IPS DF 4.7 (cell line): Measurements from ENCODE around the gene CIDEA.
"Not testable (repeated sequence)": the region's sequence is repeated elsewhere in the genome, so short reads cannot be mapped to it uniquely, and the experiment has no call there.

Source experiments
- DNase-seq: peaks from one replicate; pipeline ENCODE4 v3.0.0-alpha.2; 2013; ENCODE audit warnings: low spot score; ENCODE audit errors: extremely low read depth

Gene CIDEA

GRCh38 chr18:12238826-12239225 lies 15.3 kb upstream of the CIDEA start:
- no peak for DNase-seq

GRCh38 chr18:12239431-12239830 lies 14.7 kb upstream of the CIDEA start:
- no peak for DNase-seq

DNA sequence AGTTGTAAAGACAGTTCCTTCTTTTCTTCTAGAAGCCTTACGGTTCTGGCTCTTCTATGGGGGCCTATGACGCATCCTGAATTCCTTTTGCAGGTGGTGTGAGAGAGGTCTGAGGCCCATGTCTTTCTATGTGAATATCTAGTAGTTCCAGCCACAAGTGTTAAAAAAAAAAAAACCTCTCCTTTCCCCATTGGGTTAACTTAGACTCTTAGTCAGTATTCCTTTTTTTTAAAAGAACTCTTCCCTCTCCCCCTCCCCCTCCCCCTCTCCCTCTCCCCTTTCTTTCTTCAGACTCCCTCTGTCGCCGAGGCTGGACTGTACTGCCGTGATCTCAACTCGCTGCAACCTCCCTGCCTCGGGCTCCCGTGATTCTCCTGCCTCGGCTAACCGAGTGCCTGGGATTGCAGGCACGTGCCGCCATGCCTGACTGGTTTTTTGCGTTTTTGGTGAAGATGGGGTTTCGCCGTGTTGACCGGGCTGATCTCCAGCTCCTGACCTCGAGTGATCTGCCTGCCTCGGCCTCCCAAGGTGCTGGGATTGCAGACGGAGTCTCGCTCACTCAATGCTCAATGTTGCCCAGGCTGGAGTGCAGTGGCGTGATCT lies 11.4 kb upstream of the CIDEA start:
- DNase-seq, result no peak

- DNase-seq, result not testable (repeated sequence)
Measured at GRCh38 chr18:12243272-12243671, 10.9 kb upstream of the CIDEA start.

GRCh38 chr18:12245793-12246135 lies 8.4 kb upstream of the CIDEA start:
- DNase-seq, result no peak

GRCh38 chr18:12246849-12247808 lies 7.0 kb upstream of the CIDEA start:
- no peak for DNase-seq

GRCh38 chr18:12247946-12248345 lies 6.2 kb upstream of the CIDEA start:
- no peak for DNase-seq

DNA sequence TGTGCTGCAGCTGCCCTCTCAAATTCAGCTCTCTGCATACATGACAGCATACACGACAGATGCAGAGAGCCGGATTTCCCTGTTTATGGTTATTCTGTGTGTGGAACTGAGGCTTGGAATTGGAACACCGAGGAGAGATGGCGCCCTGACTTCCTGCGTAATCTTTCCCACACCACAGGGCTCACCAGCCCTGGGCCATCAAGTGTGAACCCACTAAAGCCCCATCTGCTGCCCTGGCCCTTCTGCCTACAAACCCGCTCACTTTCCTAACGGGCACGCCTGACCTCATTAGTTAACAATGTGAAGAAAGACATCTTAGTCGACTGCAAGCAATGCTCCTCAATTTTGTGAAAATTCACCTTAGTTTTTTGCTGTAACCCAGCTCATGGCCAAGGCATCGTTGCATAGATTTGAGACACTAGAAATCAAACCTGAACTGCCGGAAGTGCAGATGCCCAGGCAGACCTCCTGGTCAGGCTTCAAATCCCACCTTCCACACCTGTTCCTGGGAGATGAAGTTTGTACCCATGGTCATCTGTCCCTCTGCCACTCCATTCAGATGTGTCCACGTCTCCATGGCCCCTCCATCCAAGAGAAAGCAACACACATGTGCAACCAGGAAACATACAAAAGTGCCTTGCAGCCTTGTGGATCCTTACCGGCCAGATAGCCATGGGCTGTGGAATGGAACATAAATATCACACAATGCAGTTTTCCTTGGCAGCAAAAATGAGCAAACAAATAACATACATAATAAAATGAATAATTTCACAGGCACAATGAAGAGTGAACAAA lies 5.0 kb upstream of the CIDEA start:
- no peak for DNase-seq

DNA sequence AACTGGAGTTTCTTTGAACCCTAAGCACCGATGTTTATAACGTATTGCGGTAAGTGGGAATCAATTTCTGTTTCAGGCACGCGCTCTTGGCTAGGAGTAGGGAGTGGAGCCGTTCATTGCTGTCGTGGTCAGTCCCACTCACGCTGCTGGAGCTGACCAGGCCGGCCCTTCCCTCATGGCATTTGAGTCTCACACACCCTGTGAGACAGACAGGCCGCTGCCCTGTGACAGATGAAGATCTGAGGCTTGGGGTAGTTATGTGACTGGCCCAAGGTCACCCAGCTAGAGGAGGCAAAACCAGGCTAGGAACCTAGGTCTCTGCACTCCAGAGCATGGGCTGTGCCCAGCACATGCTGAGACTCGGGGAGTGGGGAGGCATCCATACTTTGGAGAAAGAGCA lies 2.9 kb upstream of the CIDEA start:
- DNase-seq, result no peak

- no peak for DNase-seq
Measured at GRCh38 chr18:12252061-12252460, 2.1 kb upstream of the CIDEA start.

DNA sequence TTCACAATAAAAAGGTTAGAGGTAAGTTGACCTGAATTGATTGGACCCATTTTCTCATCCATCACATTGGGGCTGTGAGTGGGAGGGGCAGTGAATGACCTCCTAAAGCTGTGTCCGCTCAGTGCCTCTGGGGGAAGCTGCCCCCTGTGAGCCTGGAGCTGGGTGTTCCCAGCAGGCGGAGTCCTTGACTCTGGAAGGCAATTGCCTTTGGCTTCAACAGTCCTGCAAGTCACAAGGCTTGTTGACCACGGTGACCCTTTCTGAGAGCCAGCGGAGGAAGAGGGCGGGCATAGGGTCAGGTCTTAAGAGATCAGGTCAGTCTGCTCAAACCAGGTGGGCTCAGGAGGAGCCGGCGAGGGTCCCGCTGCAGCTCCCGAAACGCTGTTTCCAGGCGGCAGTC lies 1.1 kb upstream of the CIDEA start:
- DNase-seq, result no peak

DNA sequence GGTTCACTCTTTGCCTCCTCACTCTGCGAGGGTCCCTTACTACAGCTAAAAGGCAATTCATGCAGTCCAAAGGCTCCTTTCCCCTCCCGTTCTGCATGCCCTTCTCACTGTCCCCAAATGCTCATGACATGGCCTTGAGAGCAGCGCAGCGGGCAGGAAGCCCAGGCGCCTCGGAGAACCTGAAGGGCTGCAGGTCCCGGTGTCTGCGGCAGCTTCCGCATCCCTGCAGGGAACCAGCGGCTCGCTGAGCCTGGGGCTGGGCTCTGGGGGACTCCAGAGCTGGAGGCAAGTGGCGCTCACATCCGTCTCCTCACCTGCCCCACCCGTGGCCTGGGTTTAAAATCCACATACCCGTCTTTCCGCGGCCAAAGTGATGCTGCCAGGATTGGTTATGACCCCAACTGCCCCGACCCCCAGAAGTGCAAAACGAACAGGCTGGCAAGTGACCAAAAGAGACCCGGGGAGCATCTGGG lies 462 bp upstream of the CIDEA start:
- DNase-seq, result no peak

- no peak for DNase-seq
Measured at GRCh38 chr18:12254820-12255511, 805 bp downstream of the CIDEA start.

DNA sequence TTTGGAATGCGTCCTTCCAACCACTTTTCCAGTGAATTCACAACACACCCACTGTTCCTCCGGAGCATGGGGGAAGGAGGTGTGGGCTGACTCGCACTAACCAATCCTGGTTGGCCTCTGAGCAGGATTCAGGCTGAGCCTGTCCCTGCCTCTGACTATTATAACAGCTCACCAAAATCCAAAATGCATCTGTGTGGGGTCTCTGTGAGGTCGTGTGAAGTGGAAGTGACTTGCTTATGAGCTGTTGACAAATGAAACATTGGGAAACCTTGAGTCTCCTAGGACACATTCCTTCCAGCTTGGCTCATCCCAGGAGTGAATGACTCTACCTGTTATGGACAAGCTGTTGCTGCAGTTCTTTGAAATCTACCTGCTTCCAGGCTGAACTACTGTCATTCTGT lies 1.5 kb downstream of the CIDEA start:
- DNase-seq, result no peak

- DNase-seq, result no peak
Measured at GRCh38 chr18:12256951-12257350, 2.8 kb downstream of the CIDEA start.

- no peak for DNase-seq
Measured at GRCh38 chr18:12257996-12258718, 4.0 kb downstream of the CIDEA start.

DNA sequence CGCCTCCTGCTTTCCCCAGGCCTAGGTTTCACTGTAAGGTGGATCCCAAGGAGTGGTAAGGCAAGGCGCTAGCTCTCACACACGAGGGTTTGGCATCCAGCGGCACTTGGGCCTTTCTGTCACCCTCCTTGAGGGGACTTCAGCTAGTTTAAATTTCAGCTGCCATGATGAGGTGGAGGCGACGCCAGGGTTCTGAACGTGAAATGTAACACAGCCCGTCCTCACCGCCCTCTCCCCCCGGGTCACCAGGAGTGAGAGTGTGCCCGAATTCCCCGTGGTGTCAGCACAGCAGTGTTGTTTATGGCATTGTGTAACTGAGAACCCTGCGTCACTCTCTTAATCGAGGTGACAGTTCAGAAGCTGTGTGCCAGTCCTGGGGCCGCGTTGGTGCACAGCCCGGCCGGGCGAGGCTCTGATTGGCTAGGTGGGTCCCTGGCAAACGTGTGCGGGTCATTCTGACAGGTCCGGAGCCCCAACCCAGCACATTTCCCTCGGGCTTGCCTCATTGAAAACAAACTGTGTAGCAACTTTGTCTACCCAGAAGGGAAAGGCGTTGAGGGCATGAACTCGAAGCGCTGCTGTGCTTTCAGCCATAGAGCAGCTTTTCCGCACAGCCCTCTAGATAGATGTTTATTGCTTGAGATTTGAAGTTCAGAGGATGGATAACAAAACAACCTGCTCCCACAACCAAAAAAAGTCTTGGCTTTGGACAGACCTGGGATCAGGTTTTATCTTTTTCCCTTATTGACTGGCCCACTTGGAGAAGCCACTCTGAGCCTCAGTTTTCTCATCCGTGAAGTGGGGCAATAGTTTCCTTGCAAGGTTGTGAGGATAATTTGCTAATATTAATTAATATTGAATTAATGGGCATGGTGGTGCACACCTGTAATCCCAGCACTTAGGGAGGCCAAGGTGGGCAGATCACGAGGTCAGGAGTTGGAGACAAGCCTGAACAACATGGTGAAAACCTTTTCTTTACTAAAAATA lies 4.9 kb downstream of the CIDEA start:
- no peak for DNase-seq

- no peak for DNase-seq
Measured at GRCh38 chr18:12262748-12263147, 8.6 kb downstream of the CIDEA start.

- DNase-seq, result no peak
Measured at GRCh38 chr18:12264864-12265263, 10.7 kb downstream of the CIDEA start.
